Progenitor cell of endocrine pancreas (in vitro differentiated cells): ENCODE results near the gene MBD4. TPM values are rescaled to one million over a fixed set of nuclear protein-coding genes. Genes with fewer than 3 reads are reported as not detected.

Experiments
- DNase-seq: peaks from one replicate; pipeline ENCODE4 v3.0.0; 2021; ENCODE audit warnings: low spot score; ENCODE audit not compliant: unreplicated experiment
- H3K27ac Mint-ChIP-seq: 2 replicates; pipeline ENCODE4 v1.8.0; 2021; ENCODE audit warnings: mild to moderate bottlenecking, moderate library complexity, mixed read lengths
- H3K27me3 Mint-ChIP-seq: 2 replicates; pipeline ENCODE4 v1.8.0; 2021; ENCODE audit warnings: mixed read lengths
- H3K36me3 Mint-ChIP-seq: 2 replicates; pipeline ENCODE4 v1.8.0; 2022; ENCODE audit warnings: mixed read lengths; ENCODE audit not compliant: insufficient read depth
- H3K4me1 Mint-ChIP-seq: 2 replicates; pipeline ENCODE4 v1.8.0; 2021; ENCODE audit warnings: low read depth, mixed read lengths
- H3K4me3 Mint-ChIP-seq: 2 replicates; pipeline ENCODE4 v1.8.0; 2021; ENCODE audit warnings: low read depth, mild to moderate bottlenecking, moderate library complexity, mixed read lengths
- H3K9me3 Mint-ChIP-seq: 2 replicates; pipeline ENCODE4 v1.8.0; 2021; ENCODE audit warnings: low read depth, mixed read lengths
- CTCF ChIP-seq: fragments of 200-600 bp; sonication (generic); IDR thresholded peaks from one replicate; pipeline ENCODE4 v1.5.0; 2021; ENCODE audit warnings: antibody characterized with exemption, mild to moderate bottlenecking; ENCODE audit not compliant: unreplicated experiment
- total RNA-seq: library from RNA; stranded (reverse); gene quantifications from 2 replicates; pipeline ENCODE4 v1.2.1, GENCODE V29; 2021

The MBD4 gene
- total RNA-seq, 1 donor from 2014 or later, result 32.5 TPM

DNA sequence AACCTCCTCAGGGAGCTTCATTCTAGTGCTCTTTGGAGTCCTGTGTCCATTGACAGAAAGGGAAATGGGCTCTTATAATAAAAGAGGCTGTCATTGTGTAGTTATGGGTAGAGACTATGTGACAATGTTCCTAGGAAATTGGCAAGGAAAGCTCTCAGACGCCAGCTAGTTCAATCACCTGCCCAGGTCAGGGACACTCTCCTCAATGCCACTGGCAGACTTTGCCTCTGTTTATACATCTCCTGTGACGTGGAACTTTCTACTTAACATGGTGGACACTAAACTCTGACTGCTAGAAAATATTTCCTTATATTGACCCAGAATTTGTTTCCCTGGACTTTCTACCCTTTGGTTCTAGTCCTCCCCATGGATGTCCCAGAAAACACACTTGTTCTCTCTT is 14.1 kb downstream of the MBD4 start:
- Mint-ChIP-seq H3K27ac (no peak overlapping the region), H3K9me3 (no peaks in the 10 kb centered on the region), H3K4me3 (no peak overlapping the region), H3K27me3 (peaks cover 10% of the 10 kb centered on the region), H3K36me3 (peaks cover 6% of the 10 kb centered on the region), H3K4me1 (peaks cover 23% of the 10 kb centered on the region)
- TF ChIP-seq CTCF, result no peak
- DNase-seq, result no peak

- Mint-ChIP-seq H3K27me3 (peaks cover 10% of the 10 kb centered on the region), H3K4me3 (no peak overlapping the region), H3K4me1 (peaks cover 23% of the 10 kb centered on the region), H3K36me3 (peaks cover 5% of the 10 kb centered on the region), H3K9me3 (no peaks in the 10 kb centered on the region), H3K27ac (no peak overlapping the region)
- no peak for DNase-seq
- no peak for TF ChIP-seq CTCF
Observed at GRCh38 chr3:129425213-129425612, 14.5 kb downstream of the MBD4 start.

- Mint-ChIP-seq H3K4me3 (no peak overlapping the region), H3K36me3 (peaks cover 5% of the 10 kb centered on the region), H3K4me1 (peaks cover 23% of the 10 kb centered on the region), H3K9me3 (no peaks in the 10 kb centered on the region), H3K27me3 (peaks cover 10% of the 10 kb centered on the region), H3K27ac (peak overlapping the region; percentile 76)
- TF ChIP-seq CTCF, result no peak
- DNase-seq, result no peak
Observed at GRCh38 chr3:129424185-129424841, 15.4 kb downstream of the MBD4 start.

GRCh38 chr3:129422897-129423296 is 16.9 kb downstream of the MBD4 start:
- Mint-ChIP-seq H3K4me1 (peaks cover 16% of the 10 kb centered on the region), H3K4me3 (no peak overlapping the region), H3K27ac (no peak overlapping the region), H3K27me3 (peaks cover 8% of the 10 kb centered on the region), H3K36me3 (peaks cover 5% of the 10 kb centered on the region), H3K9me3 (no peaks in the 10 kb centered on the region)
- no peak for TF ChIP-seq CTCF
- DNase-seq, result no peak

GRCh38 chr3:129421988-129422745 is 17.6 kb downstream of the MBD4 start:
- peaks cover 5% of the 10 kb centered on the region for H3K36me3 Mint-ChIP-seq
- peaks cover 12% of the 10 kb centered on the region for H3K4me1 Mint-ChIP-seq
- no peak overlapping the region for H3K4me3 Mint-ChIP-seq
- peaks cover under 1% of the 10 kb centered on the region for H3K27me3 Mint-ChIP-seq
- DNase-seq, result no peak
- H3K9me3 Mint-ChIP-seq, result no peaks in the 10 kb centered on the region
- no peak overlapping the region for H3K27ac Mint-ChIP-seq
- no peak for TF ChIP-seq CTCF
